C4-2B (cell line): ENCODE measurements around the gene ZNF578.
"Not testable (repeated sequence)": the region's sequence is repeated elsewhere in the genome, so short reads cannot be mapped to it uniquely, and the experiment has no call there.

ENCODE experiments used
- H3K27ac ChIP-seq: fragments of 450-650 bp; 2 replicates; pipeline ENCODE4 v1.5.1; 2017
- CTCF ChIP-seq: fragments of 450-650 bp; conservative IDR thresholded peaks from 2 replicates; pipeline ENCODE4 v1.5.1; 2017; ENCODE audit warnings: mild to moderate bottlenecking
- ZFX ChIP-seq: fragments of 450-650 bp; IDR thresholded peaks from 2 replicates; pipeline ENCODE4 v1.6.1; 2017

ZNF578 gene

GRCh38 chr19:52557231-52557995 is 104.1 kb downstream of the ZNF578 start:
- H3K27ac ChIP-seq, result no peak overlapping the region
- no peak for TF ChIP-seq CTCF
- no peak for TF ChIP-seq ZFX

GRCh38 chr19:52558732-52559445 is 105.5 kb downstream of the ZNF578 start:
- H3K27ac ChIP-seq, result not testable (repeated sequence)

GRCh38 chr19:52561611-52562010 is 108.3 kb downstream of the ZNF578 start:
- H3K27ac ChIP-seq, result not testable (repeated sequence)
